Epithelial cell of esophagus (primary cell): ENCODE results near the gene MZF1.

Experiments
- DNase-seq: peaks from one replicate; pipeline ENCODE4 v3.0.0; 2010; ENCODE audit warnings: low read depth
- H3K4me3 ChIP-seq: 2 replicates; pipeline ENCODE4 v1.5.1; 2011; ENCODE audit warnings: mild to moderate bottlenecking, low read length, control low read depth
- CTCF ChIP-seq: IDR thresholded peaks from 2 replicates; pipeline ENCODE4 v1.5.1; 2011; ENCODE audit warnings: low read depth, mild to moderate bottlenecking, low read length, control low read depth, inconsistent platforms; ENCODE audit not compliant: insufficient read depth; ENCODE audit errors: missing control alignments

MZF1 gene

GRCh38 chr19:58521651-58522050 is 51.5 kb downstream of the MZF1 start:
- no peak for TF ChIP-seq CTCF
- no peak overlapping the region for H3K4me3 ChIP-seq
- DNase-seq: no peak

GRCh38 chr19:58520257-58520599 is 52.9 kb downstream of the MZF1 start:
- DNase-seq: no peak
- no peak for TF ChIP-seq CTCF
- H3K4me3 ChIP-seq: peak overlapping the region; percentile 73

DNA sequence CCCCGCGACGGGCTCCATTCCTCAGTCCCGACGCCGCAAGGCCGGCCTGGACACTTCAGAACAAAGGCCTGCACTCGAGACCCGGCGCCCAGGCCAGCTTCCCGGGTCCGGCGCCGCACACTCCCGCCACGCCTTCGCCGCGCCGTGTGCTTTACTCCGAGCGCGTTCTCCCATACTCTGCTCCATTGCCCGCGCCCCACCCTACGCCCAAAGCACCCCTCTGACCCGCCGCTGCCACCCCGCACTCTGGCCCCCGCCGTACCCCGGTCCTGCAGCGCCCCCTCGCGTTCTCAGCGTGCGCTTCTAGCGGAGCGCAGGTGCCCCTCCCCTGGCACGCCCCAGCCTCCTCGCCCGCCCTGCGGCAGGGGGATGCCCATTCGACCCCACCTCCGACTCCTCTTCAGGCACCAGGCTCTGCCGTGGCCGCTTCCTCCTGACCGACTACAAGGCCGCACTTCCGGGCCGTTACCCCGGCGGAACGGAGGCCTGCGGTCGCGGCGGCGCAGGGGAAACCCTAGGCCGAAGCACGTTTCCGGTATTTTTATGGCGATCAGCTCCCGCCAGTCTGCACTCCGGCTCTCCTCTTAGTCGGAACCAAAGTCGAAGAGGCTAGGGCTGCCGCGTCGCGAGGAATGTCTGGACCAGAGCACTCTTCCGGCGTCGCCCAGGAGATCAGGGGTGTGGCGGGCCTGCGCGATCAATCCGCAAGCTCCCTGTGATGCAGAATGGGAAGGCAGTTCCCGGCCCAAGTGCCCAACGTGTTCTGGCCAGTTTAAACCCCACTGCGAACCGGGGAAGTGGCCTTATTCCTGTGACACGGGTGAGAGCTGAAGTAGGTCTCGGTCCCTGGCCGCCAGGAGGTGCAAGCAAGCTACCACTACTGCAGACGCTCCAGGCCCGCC is 53.5 kb downstream of the MZF1 start, which contains the start of gene ZBTB45:
Gene ZBTB45 (minus strand): TSS at position 456 of the 902 bp plus-strand sequence. CDS start 2,137 bp downstream, outside the sequence.
- DNase-seq: peak; percentile 97
- H3K4me3 ChIP-seq: peak within 1 kb of the TSS; percentile 73
- peak; percentile 58 for TF ChIP-seq CTCF

DNA sequence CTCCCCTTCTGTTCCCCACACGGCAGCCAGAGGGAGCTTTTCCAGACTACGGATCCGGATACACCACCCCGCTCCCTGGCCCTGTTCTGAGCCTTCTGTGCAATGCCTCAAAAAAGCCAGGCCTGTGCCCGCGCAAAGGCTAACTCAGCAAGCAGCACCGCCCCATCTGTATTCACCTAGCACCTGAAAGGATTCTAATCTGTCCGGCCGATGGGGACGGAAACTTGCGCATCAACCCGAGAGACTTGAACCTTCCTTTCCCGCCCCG is 54.1 kb downstream of the MZF1 start:
- peak overlapping the region; percentile 73 for H3K4me3 ChIP-seq
- DNase-seq: peak; percentile 81
- TF ChIP-seq CTCF: peak; percentile 79

DNA sequence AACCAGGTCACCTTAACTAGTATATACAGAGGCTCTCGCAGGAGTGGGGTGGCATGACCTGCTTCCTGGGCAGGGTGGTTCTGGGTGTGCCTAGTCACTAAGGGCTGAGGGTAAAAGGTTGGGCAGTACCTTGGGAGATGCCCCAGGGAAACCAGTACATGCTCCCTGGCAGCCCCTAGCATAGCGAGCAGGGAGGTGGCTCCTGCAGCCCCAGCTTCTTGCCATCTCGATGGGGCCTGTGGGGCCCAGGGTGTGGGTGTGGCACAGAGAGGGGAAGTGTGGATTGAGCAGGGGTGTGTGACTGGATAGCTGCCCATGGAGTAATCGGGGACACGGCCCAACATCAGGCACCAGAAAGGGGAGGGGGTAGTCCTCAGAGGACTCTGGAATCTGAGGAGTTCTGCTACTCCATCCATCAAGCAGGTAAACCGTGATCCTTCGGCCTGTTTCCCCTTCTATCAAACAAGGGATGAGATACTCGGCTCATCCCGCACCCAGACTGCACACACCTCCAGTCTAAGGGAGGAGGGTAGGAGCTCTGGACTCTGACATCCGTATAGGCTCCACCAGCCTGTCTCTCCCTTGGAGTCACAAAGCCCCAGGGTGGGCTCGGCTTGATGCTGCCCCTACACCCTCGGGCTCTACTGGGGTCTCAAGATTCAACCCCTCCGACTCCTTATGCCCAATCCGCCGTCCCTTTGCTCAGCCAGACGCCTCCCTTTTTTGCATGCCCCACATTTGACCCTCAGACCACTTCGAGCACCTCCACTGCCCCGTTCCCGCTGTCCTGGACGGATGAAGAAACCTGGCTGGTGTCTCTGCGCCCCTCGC is 54.7 kb downstream of the MZF1 start:
- no peak for TF ChIP-seq CTCF
- peak; percentile 21 for DNase-seq
- H3K4me3 ChIP-seq: peak overlapping the region; percentile 73

GRCh38 chr19:58516964-58517833 is 55.9 kb downstream of the MZF1 start:
- no peak overlapping the region for H3K4me3 ChIP-seq
- TF ChIP-seq CTCF: no peak
- no peak for DNase-seq
